Osteocyte (in vitro differentiated cells): Measurements from ENCODE around the gene UBASH3A. TPM values are rescaled to one million over a fixed set of nuclear protein-coding genes. Genes with fewer than 3 reads are reported as not detected.

Source experiments
- DNase-seq: peaks from one replicate; pipeline ENCODE4 v3.0.0; 2021; ENCODE audit warnings: mixed read lengths; ENCODE audit not compliant: unreplicated experiment; ENCODE audit errors: extremely low spot score
- H3K27ac Mint-ChIP-seq: one replicate; pipeline ENCODE4 v1.8.0; 2021; ENCODE audit warnings: mild to moderate bottlenecking, mixed read lengths; ENCODE audit not compliant: unreplicated experiment
- H3K27me3 Mint-ChIP-seq: one replicate; pipeline ENCODE4 v1.8.0; 2021; ENCODE audit warnings: mixed read lengths; ENCODE audit not compliant: unreplicated experiment
- H3K36me3 Mint-ChIP-seq: one replicate; pipeline ENCODE4 v1.8.0; 2021; ENCODE audit warnings: mixed read lengths; ENCODE audit not compliant: unreplicated experiment
- H3K4me1 Mint-ChIP-seq: one replicate; pipeline ENCODE4 v1.8.0; 2021; ENCODE audit warnings: mixed read lengths; ENCODE audit not compliant: unreplicated experiment
- H3K4me3 Mint-ChIP-seq: one replicate; pipeline ENCODE4 v1.8.0; 2021; ENCODE audit warnings: mild to moderate bottlenecking, moderate library complexity, mixed read lengths; ENCODE audit not compliant: unreplicated experiment
- H3K9me3 Mint-ChIP-seq: one replicate; pipeline ENCODE4 v1.8.0; 2021; ENCODE audit warnings: mixed read lengths; ENCODE audit not compliant: unreplicated experiment
- CTCF ChIP-seq: fragments of 200-600 bp; sonication (generic); IDR thresholded peaks from 2 replicates; pipeline ENCODE4 v1.5.0; 2021; ENCODE audit warnings: antibody characterized with exemption, mild to moderate bottlenecking, moderate library complexity
- total RNA-seq: library from RNA; stranded (reverse); gene quantifications from 2 replicates; pipeline ENCODE4 v1.2.1, GENCODE V29; 2021

The UBASH3A gene
- total RNA-seq, 1 donor from 2014 or later = not detected

DNA sequence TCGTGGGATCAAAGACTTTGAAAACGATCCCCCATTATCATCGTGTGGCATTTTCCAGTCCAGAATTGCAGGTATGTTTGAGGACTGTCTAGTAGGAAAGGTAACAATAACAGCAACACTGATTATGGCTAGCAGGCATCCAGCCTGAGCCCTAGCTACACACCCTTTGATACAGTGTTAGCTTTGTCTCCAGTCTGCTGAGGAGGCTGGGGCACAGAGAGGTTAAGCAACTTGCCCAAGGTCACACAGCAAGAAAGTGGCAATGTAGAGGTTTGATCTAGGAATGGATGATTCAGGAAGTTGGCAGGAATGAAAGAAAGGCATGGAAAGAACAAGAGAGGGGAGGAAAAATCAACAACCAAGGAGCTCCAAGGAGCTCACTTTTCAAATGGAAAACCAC is 31.2 kb downstream of the UBASH3A start:
- Mint-ChIP-seq H3K27me3 (no peaks in the 10 kb centered on the region), H3K36me3 (no peaks in the 10 kb centered on the region), H3K4me3 (no peak overlapping the region), H3K4me1 (no peaks in the 10 kb centered on the region), H3K27ac (no peak overlapping the region), H3K9me3 (peaks cover 17% of the 10 kb centered on the region)
- no peak for TF ChIP-seq CTCF
- no peak for DNase-seq

GRCh38 chr21:42435401-42435800 is 31.7 kb downstream of the UBASH3A start:
- H3K27ac Mint-ChIP-seq = no peak overlapping the region
- H3K4me1 Mint-ChIP-seq = no peaks in the 10 kb centered on the region
- TF ChIP-seq CTCF = no peak
- peaks cover 17% of the 10 kb centered on the region for H3K9me3 Mint-ChIP-seq
- no peaks in the 10 kb centered on the region for H3K36me3 Mint-ChIP-seq
- no peak overlapping the region for H3K4me3 Mint-ChIP-seq
- no peaks in the 10 kb centered on the region for H3K27me3 Mint-ChIP-seq
- DNase-seq = no peak

DNA sequence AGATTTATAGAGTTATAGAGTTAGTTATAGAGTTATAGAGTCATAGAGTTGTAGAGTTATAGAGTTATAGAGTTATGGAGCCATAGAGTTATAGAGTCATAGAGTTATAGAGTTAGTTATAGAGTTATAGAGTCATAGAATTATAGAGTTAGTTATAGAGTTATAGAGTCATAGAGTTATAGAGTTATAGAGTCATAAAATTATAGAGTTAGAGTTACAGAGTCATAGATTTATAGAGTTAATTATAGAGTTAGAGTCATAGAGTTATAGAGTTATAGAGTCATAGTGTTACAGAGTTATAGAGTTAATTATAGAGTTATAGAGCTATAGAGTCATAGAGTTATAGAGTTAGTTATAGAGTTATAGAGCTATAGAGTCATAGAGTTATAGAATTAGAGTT is 32.1 kb downstream of the UBASH3A start:
- no peak for TF ChIP-seq CTCF
- Mint-ChIP-seq H3K27ac (no peak overlapping the region), H3K9me3 (peaks cover 17% of the 10 kb centered on the region), H3K4me1 (no peaks in the 10 kb centered on the region), H3K4me3 (no peak overlapping the region), H3K27me3 (no peaks in the 10 kb centered on the region), H3K36me3 (no peaks in the 10 kb centered on the region)
- DNase-seq = no peak

GRCh38 chr21:42436914-42437313 is 33.2 kb downstream of the UBASH3A start:
- peaks cover 17% of the 10 kb centered on the region for H3K9me3 Mint-ChIP-seq
- H3K4me1 Mint-ChIP-seq = no peaks in the 10 kb centered on the region
- H3K4me3 Mint-ChIP-seq = no peak overlapping the region
- H3K36me3 Mint-ChIP-seq = no peaks in the 10 kb centered on the region
- no peak overlapping the region for H3K27ac Mint-ChIP-seq
- no peak for DNase-seq
- peaks cover 1% of the 10 kb centered on the region for H3K27me3 Mint-ChIP-seq
- TF ChIP-seq CTCF = no peak

GRCh38 chr21:42437786-42438185 is 34.1 kb downstream of the UBASH3A start:
- H3K27ac Mint-ChIP-seq = no peak overlapping the region
- H3K4me3 Mint-ChIP-seq = no peak overlapping the region
- no peaks in the 10 kb centered on the region for H3K4me1 Mint-ChIP-seq
- H3K9me3 Mint-ChIP-seq = peaks cover 11% of the 10 kb centered on the region
- DNase-seq = no peak
- no peaks in the 10 kb centered on the region for H3K36me3 Mint-ChIP-seq
- peaks cover 9% of the 10 kb centered on the region for H3K27me3 Mint-ChIP-seq
- TF ChIP-seq CTCF = no peak
